Testis (tissue), 3 donors: ENCODE results near the gene GFI1. TPM values are rescaled to one million over a fixed set of nuclear protein-coding genes. Genes with fewer than 3 reads are reported as not detected.

ENCODE experiments used
- DNase-seq: peaks from one replicate; pipeline ENCODE4 v3.0.0-alpha.2; 2019
- H3K27ac ChIP-seq, 2 donors: fragments of 200-600 bp; sonication (generic); one replicate each; pipeline ENCODE4 v1.5.1; 2019
- H3K27me3 ChIP-seq: fragments of 200-600 bp; sonication (generic); one replicate; pipeline ENCODE4 v1.5.1; 2019
- H3K36me3 ChIP-seq: fragments of 200-600 bp; sonication (generic); one replicate; pipeline ENCODE4 v1.5.1; 2017; ENCODE audit warnings: low read depth; ENCODE audit errors: missing control alignments
- H3K4me1 ChIP-seq: fragments of 200-600 bp; sonication (generic); one replicate; pipeline ENCODE4 v1.5.1; 2019
- H3K4me3 ChIP-seq, 2 donors: fragments of 200-600 bp; sonication (generic); one replicate each; pipeline ENCODE4 v1.5.1; 2017 to 2019
- H3K9me3 ChIP-seq: fragments of 200-600 bp; sonication (generic); one replicate; pipeline ENCODE4 v1.5.1; 2017
- CTCF ChIP-seq, 3 experiments: fragments of 450-650 bp in 2 of 3; fragments of 200-600 bp in 1 of 3; sonication (generic) in 1 of 3; IDR thresholded peaks; one replicate each; pipeline ENCODE4 v1.5.1; 2016 to 2019; ENCODE audit warnings: antibody characterized with exemption in 3 of 3, mild to moderate bottlenecking in 2 of 3, moderate library complexity in 1 of 3
- POLR2A ChIP-seq: fragments of 450-650 bp; IDR thresholded peaks from one replicate; pipeline ENCODE4 v1.6.1; 2017; ENCODE audit warnings: antibody characterized with exemption, mild to moderate bottlenecking, moderate library complexity
- WGBS, 2 donors: methylation state at CpG; one replicate each; pipeline ENCODE4 v1.1.5; 2018; 5-methylcytosine and 5-hydroxymethylcytosine counted together
- intact Hi-C: fragments of 100-400 bp; cut with DNase I; formaldehyde crosslinking; loops from one replicate; pipeline ENCODE4 v1.15.1; 2023; ENCODE audit warnings: low total_unique reads
- polyA plus RNA-seq: library from polyadenylated mRNA; stranded (reverse); fragments of 350-450 nt; fragmentation: Illumina TruSeq; extraction: RNeasy Lipid Tissue Mini Kit (QIAGEN cat#74804); gene quantifications from one replicate; pipeline ENCODE4 v1.2.3, GENCODE V29; 2014; ENCODE audit warnings: low read depth, low replicate concordance; ENCODE audit not compliant: insufficient read depth
- total RNA-seq, 2 donors: library from RNA; depleted of rRNA; stranded (reverse); fragments of >200 nt; gene quantifications; one replicate each; pipeline ENCODE4 v1.2.3, GENCODE V29; 2016

GFI1 gene
- total and polyA plus RNA-seq, 3 donors from 2014 or later = 1.3 to 4.0 (median 3.1) TPM

DNA sequence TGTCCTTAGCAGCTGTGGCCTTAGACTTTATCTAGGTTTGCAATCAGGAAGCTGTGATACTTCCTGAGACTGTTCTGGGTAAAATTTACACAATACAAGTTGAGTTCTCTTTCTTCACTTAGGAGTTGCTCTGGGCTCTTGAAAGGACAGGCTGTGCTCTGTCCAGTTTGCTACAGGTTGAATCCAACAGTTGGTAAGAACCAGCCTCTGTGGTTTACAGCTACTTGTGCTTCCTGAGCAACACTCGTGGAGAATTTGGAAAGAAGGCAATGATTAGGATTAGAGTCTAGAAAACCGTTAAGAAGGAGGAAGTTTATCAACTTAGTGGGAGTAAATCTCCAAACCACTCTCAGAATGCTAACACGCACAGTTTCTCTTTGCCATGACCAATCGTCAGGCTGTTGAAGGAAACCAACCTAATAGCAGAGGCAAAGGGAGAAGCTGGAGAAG lies 26.8 kb downstream of the GFI1 start:
- Histone ChIP-seq H3K36me3 (no peaks in the 10 kb centered on the region), H3K4me3 (no peak overlapping the region), H3K9me3 (no peaks in the 10 kb centered on the region), H3K27me3 (no peaks in the 10 kb centered on the region), H3K4me1 (no peaks in the 10 kb centered on the region), H3K27ac (no peak overlapping the region)
- 47 to 49% methylated on average over 4 of the region's 4 CpGs for WGBS, 2 donors
- no peak for DNase-seq
- TF ChIP-seq POLR2A (no peak), CTCF (IDR thresholded peaks at IDR 0.05) (no peak)
- intact Hi-C loops = no loop called here

- no peak for TF ChIP-seq CTCF (IDR thresholded peaks at IDR 0.05)
- no peak for TF ChIP-seq POLR2A
- intact Hi-C loops = no loop called here
- no peaks in the 10 kb centered on the region for H3K36me3 ChIP-seq
- no peaks in the 10 kb centered on the region for H3K4me1 ChIP-seq
- H3K27me3 ChIP-seq = no peaks in the 10 kb centered on the region
- no peak for DNase-seq
- 80 to 86% methylated on average over 2 of the region's 2 CpGs for WGBS, 2 donors
- H3K9me3 ChIP-seq = no peaks in the 10 kb centered on the region
- no peak overlapping the region for H3K27ac ChIP-seq
- H3K4me3 ChIP-seq = no peak overlapping the region
Observed at GRCh38 chr1:92458146-92458545, 28.6 kb downstream of the GFI1 start.

DNA sequence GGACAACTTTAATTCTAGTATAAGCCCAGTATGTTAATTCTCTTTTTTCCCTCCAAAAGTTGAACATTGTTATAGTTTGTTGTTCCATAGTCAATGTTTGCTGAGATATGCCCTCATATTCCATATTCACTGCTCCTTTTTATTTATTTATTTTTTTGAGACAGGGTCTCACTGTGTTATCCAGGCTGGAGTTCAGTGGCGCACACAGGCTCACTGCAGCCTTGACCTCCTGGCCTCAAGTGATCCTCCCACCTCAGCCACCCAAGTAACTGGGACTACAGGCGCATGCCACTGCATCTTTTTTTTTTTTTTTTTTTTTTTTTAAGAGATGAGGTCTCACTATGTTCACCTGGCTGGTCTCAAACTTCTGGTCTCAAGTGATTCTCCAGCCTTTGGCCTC lies 38.7 kb downstream of the GFI1 start:
- Histone ChIP-seq H3K36me3 (no peaks in the 10 kb centered on the region), H3K9me3 (no peaks in the 10 kb centered on the region), H3K4me1 (peaks cover 3% of the 10 kb centered on the region), H3K27me3 (no peaks in the 10 kb centered on the region), H3K27ac (no peak overlapping the region), H3K4me3 (no peak overlapping the region)
- DNase-seq = no peak
- TF ChIP-seq POLR2A (no peak), CTCF (IDR thresholded peaks at IDR 0.05) (no peak)
- WGBS, 2 donors = 53 to 79% methylated on average over 2 of the region's 2 CpGs
- intact Hi-C loops = no loop called here

DNA sequence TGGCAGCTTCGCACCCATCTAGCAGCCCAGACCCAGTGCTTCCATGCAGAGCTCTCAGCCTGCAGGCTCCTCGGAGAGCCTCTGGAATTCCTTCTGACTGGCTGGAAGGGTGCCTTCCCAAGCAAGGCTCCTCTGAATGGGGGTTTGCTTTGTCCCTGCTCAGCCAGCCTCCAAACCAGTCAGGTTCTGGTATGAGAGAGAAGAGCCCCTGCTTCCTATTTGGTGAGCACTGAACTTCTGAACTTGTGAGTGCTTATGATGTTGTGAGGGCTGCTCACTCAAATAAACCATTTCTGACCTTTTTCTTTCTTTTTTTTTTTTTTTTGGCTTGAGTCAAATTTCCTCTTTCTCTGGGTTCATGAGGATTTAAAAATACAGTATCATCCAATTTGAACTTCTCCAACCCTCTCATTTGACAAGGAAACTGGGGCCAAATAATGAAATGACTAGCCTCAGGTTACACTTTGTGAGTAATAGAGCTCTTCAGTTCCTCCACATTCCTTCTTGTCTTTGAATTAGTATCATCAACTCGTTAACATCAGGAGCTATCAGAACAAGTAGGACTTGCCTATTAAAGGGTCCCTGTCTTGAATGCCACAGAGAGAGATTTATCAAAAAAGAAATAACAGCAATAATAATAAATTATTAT lies 39.6 kb downstream of the GFI1 start:
- 68 to 73% methylated on average over 3 of the region's 3 CpGs for WGBS, 2 donors
- Histone ChIP-seq H3K36me3 (no peaks in the 10 kb centered on the region), H3K9me3 (no peaks in the 10 kb centered on the region), H3K27me3 (no peaks in the 10 kb centered on the region), H3K27ac (no peak overlapping the region), H3K4me3 (no peak overlapping the region), H3K4me1 (peaks cover 3% of the 10 kb centered on the region)
- TF ChIP-seq CTCF (IDR thresholded peaks at IDR 0.05) = no peak
- no peak for TF ChIP-seq POLR2A
- intact Hi-C loops = no loop called here
- no peak for DNase-seq

DNA sequence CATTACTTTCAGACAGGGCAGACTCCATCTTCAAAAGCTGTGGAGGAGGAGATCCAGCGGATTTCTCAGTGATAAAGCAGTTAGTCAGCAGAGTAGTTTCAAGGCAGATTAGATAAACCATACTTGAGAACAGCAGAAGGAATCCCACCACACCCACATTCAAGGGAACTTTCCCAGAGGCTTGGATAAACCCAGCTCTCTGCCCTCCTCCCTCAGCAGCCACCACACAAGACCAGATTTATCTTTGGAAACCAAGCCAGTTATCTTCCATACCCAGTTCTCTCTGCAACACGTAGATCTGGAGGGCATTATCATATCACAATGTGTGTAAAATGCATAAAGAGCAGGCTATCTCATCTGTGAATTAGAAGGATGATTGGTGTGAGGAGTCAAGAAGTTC lies 40.2 kb downstream of the GFI1 start:
- Histone ChIP-seq H3K9me3 (no peaks in the 10 kb centered on the region), H3K27me3 (no peaks in the 10 kb centered on the region), H3K36me3 (no peaks in the 10 kb centered on the region), H3K4me3 (no peak overlapping the region), H3K27ac (no peak overlapping the region), H3K4me1 (peaks cover 3% of the 10 kb centered on the region)
- 46 to 56% methylated on average over 2 of the region's 2 CpGs for WGBS, 2 donors
- TF ChIP-seq CTCF (IDR thresholded peaks at IDR 0.05) (no peak), POLR2A (no peak)
- intact Hi-C loops = no loop called here
- DNase-seq = no peak
